Activated CD4-positive, alpha-beta T cell treated with anti-CD3 and anti-CD28 coated beads for 4 hours (primary cell): ENCODE measurements around the gene PIAS4.

Experiments used
- DNase-seq, 2 donors: peaks; one replicate each; pipeline ENCODE4 v3.0.0-alpha.2; 2020

Gene PIAS4

GRCh38 chr19:4060621-4061177 lies 53.2 kb downstream of the PIAS4 start:
- no peak for DNase-seq

GRCh38 chr19:4061178-4061682 lies 53.7 kb downstream of the PIAS4 start:
- DNase-seq: no peak

GRCh38 chr19:4061683-4062418 lies 54.3 kb downstream of the PIAS4 start:
- DNase-seq: no peak

GRCh38 chr19:4062419-4063368 lies 55.2 kb downstream of the PIAS4 start:
- DNase-seq: no peak

- DNase-seq: no peak
Observed at GRCh38 chr19:4063369-4064148, 56.0 kb downstream of the PIAS4 start.

- no peak for DNase-seq
Observed at GRCh38 chr19:4064149-4064495, 56.6 kb downstream of the PIAS4 start.

GRCh38 chr19:4064496-4065260 lies 57.1 kb downstream of the PIAS4 start:
- peak; percentile 41 to 50 for DNase-seq

- peak; percentile 95 to 97 for DNase-seq
Observed at GRCh38 chr19:4065430-4066175, 58.1 kb downstream of the PIAS4 start.

- peak; percentile 66 to 69 for DNase-seq
Observed at GRCh38 chr19:4066176-4066606, 58.7 kb downstream of the PIAS4 start.

- DNase-seq: peak; percentile 74 to 83
Observed at GRCh38 chr19:4066682-4067395, 59.3 kb downstream of the PIAS4 start, which contains the start of gene ZBTB7A. Gene ZBTB7A, minus strand, starts transcription at chr19:4066899. Its CDS starts 11,667 bp downstream, at chr19:4055232.

- DNase-seq: no peak
Observed at GRCh38 chr19:4067396-4068046, 60.0 kb downstream of the PIAS4 start.

- DNase-seq: no peak
Observed at GRCh38 chr19:4068047-4068966, 60.8 kb downstream of the PIAS4 start.

GRCh38 chr19:4069331-4069959 lies 61.9 kb downstream of the PIAS4 start:
- peak in 1 of 2 donors; percentile 44 for DNase-seq

- no peak for DNase-seq
Observed at GRCh38 chr19:4071610-4072009, 64.1 kb downstream of the PIAS4 start.

- no peak for DNase-seq
Observed at GRCh38 chr19:4075373-4075772, 67.8 kb downstream of the PIAS4 start.

- DNase-seq: no peak
Observed at GRCh38 chr19:4077007-4077374, 69.5 kb downstream of the PIAS4 start.

GRCh38 chr19:4077800-4078684 lies 70.5 kb downstream of the PIAS4 start:
- peak; percentile 55 to 59 for DNase-seq
